SU-DHL-6 (cell line): ENCODE data around the gene SLX9.
A peak's percentile ranks its signal among the peaks of the same experiment; 100 is the strongest.

Source experiments
- H2AFZ ChIP-seq: fragments of 200-600 bp; sonication (generic); 2 replicates; pipeline ENCODE4 v1.6.1; 2014; ENCODE audit warnings: low read depth, mild to moderate bottlenecking, moderate library complexity, mixed read lengths, antibody characterized with exemption, low read length; ENCODE audit not compliant: severe bottlenecking
- H3F3A ChIP-seq: fragments of 200-600 bp; shearing (Covaris generic); 2 replicates; pipeline ENCODE4 v1.6.0; 2016; ENCODE audit warnings: antibody characterized with exemption, mild to moderate bottlenecking; ENCODE audit not compliant: insufficient read depth
- H3K27ac ChIP-seq: fragments of 200-600 bp; sonication (generic); 2 replicates; pipeline ENCODE4 v1.5.1; 2016; ENCODE audit warnings: low read depth, mild to moderate bottlenecking, low read length, moderate library complexity, mixed read lengths
- H3K27me3 ChIP-seq: fragments of 200-600 bp; sonication (generic), shearing (Covaris generic); 2 replicates; pipeline ENCODE4 v1.6.0; 2014; ENCODE audit warnings: mild to moderate bottlenecking, low read length
- H3K36me3 ChIP-seq: fragments of 200-600 bp; sonication (generic); 2 replicates; pipeline ENCODE4 v1.6.1; 2014; ENCODE audit warnings: mild to moderate bottlenecking, low read length, mixed read lengths
- H3K4me2 ChIP-seq: fragments of 300-600, 200-600 bp; shearing (Covaris generic), sonication (generic); 2 replicates; pipeline ENCODE4 v1.6.0; 2014; ENCODE audit warnings: low read length, low read depth, mild to moderate bottlenecking; ENCODE audit not compliant: poor library complexity, severe bottlenecking
- H3K4me3 ChIP-seq: fragments of 200-600 bp; sonication (generic); 2 replicates; pipeline ENCODE4 v1.5.1; 2014; ENCODE audit warnings: antibody characterized with exemption, low read length, mild to moderate bottlenecking, mixed read lengths; ENCODE audit not compliant: insufficient read depth, poor library complexity, severe bottlenecking
- H3K79me2 ChIP-seq: fragments of 200-600 bp; sonication (generic); 2 replicates; pipeline ENCODE4 v1.6.1; 2014; ENCODE audit warnings: mild to moderate bottlenecking, low read length, moderate library complexity; ENCODE audit not compliant: insufficient read depth
- H3K9ac ChIP-seq: fragments of 200-600 bp; sonication (generic); 2 replicates; pipeline ENCODE4 v1.7.0; 2014; ENCODE audit warnings: mild to moderate bottlenecking, low read length
- H3K9me2 ChIP-seq: fragments of 200-600 bp; sonication (generic); replicated peaks from 2 replicates; pipeline ENCODE4 v1.6.1; 2014; ENCODE audit warnings: low read length; ENCODE audit not compliant: insufficient read depth
- H3K9me3 ChIP-seq: fragments of 200-600 bp; sonication (generic); 2 replicates; pipeline ENCODE4 v1.6.1; 2014; ENCODE audit warnings: low read length, mixed read lengths; ENCODE audit not compliant: insufficient read depth
- H4K20me1 ChIP-seq: fragments of 200-600 bp; sonication (generic); 2 replicates; pipeline ENCODE4 v1.6.1; 2014; ENCODE audit warnings: low read depth, mild to moderate bottlenecking, antibody characterized with exemption, low read length, moderate library complexity, mixed read lengths
- EZH2phosphoT487 ChIP-seq: fragments of 200-600 bp; sonication (generic), shearing (Covaris generic); conservative IDR thresholded peaks from 2 replicates; pipeline ENCODE4 v1.6.1; 2018; ENCODE audit warnings: mild to moderate bottlenecking, antibody characterized with exemption, low read length, moderate library complexity, mixed read lengths
- TF ChIP-seq, protein P1 (sequence below): fragments of 200-600 bp; sonication (generic); IDR thresholded peaks from one replicate; pipeline ENCODE4 v1.5.1; 2017; ENCODE audit warnings: antibody characterized with exemption, mild to moderate bottlenecking, low read length, moderate library complexity; ENCODE audit not compliant: insufficient read depth, poor library complexity, severe bottlenecking

SLX9 gene

DNA sequence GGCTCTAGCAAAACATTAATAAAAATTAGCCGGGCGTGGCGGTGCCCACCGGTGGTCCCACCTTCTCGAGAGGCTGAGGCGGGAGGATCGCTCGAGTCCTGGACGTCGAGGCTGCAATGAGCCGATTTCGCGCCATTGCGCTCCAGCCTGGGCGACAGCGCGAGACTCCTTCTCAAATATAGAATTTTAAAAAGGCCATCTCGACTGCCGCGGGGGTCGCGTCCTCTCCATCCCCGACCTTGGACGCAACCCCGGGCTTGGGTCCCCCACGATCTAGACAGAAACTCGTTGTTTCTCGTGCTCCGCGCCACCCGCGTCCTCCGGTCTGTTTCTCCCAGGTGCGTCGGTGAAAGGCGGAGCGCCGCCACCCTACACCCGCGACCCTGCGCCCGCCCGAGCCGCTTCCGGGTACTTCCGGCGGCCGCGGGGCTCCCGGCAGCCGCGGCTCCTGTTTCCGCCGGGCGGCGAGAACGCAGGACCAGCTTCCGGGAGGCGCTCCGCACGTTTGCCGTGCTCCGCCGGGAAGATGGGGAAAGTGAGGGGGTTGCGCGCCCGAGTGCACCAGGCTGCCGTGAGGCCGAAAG lies at the start of gene SLX9:
Gene SLX9 (plus strand): TSS at position 498 of the 584 bp plus-strand sequence. CDS start 29 bp downstream, at position 527.
- no peaks in the 10 kb centered on the region for H3F3A ChIP-seq
- H4K20me1 ChIP-seq, result no peaks in the 10 kb centered on the region; the same call in 1 of the 2 replicates
- H3K27ac ChIP-seq, result no peak within 1 kb of the TSS
- TF ChIP-seq, protein P1, sequence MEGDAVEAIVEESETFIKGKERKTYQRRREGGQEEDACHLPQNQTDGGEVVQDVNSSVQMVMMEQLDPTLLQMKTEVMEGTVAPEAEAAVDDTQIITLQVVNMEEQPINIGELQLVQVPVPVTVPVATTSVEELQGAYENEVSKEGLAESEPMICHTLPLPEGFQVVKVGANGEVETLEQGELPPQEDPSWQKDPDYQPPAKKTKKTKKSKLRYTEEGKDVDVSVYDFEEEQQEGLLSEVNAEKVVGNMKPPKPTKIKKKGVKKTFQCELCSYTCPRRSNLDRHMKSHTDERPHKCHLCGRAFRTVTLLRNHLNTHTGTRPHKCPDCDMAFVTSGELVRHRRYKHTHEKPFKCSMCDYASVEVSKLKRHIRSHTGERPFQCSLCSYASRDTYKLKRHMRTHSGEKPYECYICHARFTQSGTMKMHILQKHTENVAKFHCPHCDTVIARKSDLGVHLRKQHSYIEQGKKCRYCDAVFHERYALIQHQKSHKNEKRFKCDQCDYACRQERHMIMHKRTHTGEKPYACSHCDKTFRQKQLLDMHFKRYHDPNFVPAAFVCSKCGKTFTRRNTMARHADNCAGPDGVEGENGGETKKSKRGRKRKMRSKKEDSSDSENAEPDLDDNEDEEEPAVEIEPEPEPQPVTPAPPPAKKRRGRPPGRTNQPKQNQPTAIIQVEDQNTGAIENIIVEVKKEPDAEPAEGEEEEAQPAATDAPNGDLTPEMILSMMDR, result no peak
- no peak for TF ChIP-seq EZH2phosphoT487
- peaks cover 40% of the 10 kb centered on the region for H3K79me2 ChIP-seq
- no peaks in the 10 kb centered on the region for H3K9me2 ChIP-seq
- H2AFZ ChIP-seq, result peak within 1 kb of the TSS; percentile 100
- H3K9ac ChIP-seq, result peak within 1 kb of the TSS; percentile 80
- no peaks in the 10 kb centered on the region for H3K9me3 ChIP-seq
- peak within 1 kb of the TSS; percentile 70 for H3K4me3 ChIP-seq
- H3K36me3 ChIP-seq, result no peaks in the 10 kb centered on the region
- peak within 1 kb of the TSS; percentile 87 for H3K4me2 ChIP-seq
- H3K27me3 ChIP-seq, result no peaks in the 10 kb centered on the region

DNA sequence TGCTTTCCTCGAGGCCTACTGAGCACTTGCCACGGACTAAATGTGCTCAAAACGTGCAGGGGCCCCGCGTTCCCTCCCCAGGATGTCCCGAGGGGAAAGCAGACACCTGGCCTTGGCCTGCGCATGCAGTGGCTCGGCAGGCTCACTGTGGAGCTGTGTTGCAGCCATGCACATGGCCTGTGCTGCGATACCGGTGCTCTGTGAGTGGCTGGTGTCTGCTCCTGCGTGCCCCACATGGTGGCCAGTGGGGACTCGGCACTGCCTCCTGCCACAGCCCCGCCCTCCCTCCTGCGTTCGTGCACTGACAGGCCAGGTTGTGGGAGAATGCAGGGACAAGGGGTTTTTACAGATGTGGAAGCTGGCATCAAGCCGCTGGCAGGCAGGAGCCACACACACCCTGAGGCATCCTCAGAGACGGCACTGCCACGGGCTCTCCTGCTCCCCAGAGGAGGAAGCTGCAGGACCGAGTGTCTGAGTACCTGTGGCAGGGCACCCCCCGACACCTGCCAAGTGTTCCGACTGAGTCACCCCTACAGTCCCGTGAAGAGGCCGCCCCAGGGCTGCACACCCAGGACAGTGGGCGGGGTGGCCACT lies 49.4 kb upstream of the SLX9 start:
- no peak overlapping the region for H2AFZ ChIP-seq
- no peaks in the 10 kb centered on the region for H3F3A ChIP-seq
- no peaks in the 10 kb centered on the region for H3K9me2 ChIP-seq
- no peaks in the 10 kb centered on the region for H3K9me3 ChIP-seq
- H3K4me3 ChIP-seq, result no peak overlapping the region
- H3K27me3 ChIP-seq, result no peaks in the 10 kb centered on the region
- no peaks in the 10 kb centered on the region for H4K20me1 ChIP-seq
- H3K36me3 ChIP-seq, result no peaks in the 10 kb centered on the region
- H3K9ac ChIP-seq, result no peak overlapping the region
- H3K79me2 ChIP-seq, result no peaks in the 10 kb centered on the region
- H3K27ac ChIP-seq, result no peak overlapping the region
- H3K4me2 ChIP-seq, result no peak overlapping the region
- TF ChIP-seq, protein P1, result no peak
- no peak for TF ChIP-seq EZH2phosphoT487

DNA sequence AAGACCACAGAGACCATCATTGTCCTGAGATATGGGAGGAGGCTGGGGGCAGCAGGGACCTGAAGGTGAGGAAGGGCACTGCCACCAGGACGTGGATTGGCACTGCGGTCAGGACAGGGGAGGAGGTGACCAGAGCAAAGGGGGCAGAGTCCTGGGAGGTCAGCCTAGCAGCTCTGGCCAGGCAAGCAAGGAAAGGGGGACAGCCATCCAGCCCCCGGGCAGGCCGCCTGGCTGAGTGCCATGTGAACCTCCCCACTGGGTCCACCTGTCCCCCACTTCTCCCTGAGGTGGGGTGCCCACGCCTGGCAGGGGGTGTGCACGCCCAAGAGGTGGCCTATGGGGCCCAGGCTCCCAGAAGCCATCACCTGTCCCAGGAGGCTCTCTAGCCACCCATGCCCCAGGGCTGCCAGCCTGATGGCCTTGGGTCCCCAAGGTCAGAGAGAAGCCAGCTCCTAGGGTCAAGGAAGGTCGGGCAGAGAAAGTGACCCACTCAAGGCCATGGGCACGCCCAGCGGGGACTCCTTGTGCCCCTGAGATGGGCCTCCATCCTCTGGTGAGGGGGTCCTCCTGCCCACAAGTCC lies 48.8 kb upstream of the SLX9 start:
- H2AFZ ChIP-seq, result no peak overlapping the region
- H3K9ac ChIP-seq, result no peak overlapping the region
- no peak overlapping the region for H3K4me2 ChIP-seq
- no peaks in the 10 kb centered on the region for H3K27me3 ChIP-seq
- no peak overlapping the region for H3K27ac ChIP-seq
- H3K79me2 ChIP-seq, result no peaks in the 10 kb centered on the region
- H3K36me3 ChIP-seq, result no peaks in the 10 kb centered on the region
- no peak for TF ChIP-seq EZH2phosphoT487
- TF ChIP-seq, protein P1, result no peak
- no peaks in the 10 kb centered on the region for H4K20me1 ChIP-seq
- H3K9me2 ChIP-seq, result no peaks in the 10 kb centered on the region
- H3K9me3 ChIP-seq, result no peaks in the 10 kb centered on the region
- H3K4me3 ChIP-seq, result no peak overlapping the region
- no peaks in the 10 kb centered on the region for H3F3A ChIP-seq
